Choroid plexus epithelial cell (primary cell): Measurements from ENCODE around the gene SERPINA12.

Experiments
- DNase-seq: peaks from one replicate; pipeline ENCODE4 v3.0.0-alpha.2; 2010; ENCODE audit warnings: low read depth
- H3K4me3 ChIP-seq: 2 replicates; pipeline ENCODE4 v1.5.1; 2011; ENCODE audit warnings: low read depth, mild to moderate bottlenecking, control low read depth, low read length, moderate library complexity
- CTCF ChIP-seq: conservative IDR thresholded peaks from 2 replicates; pipeline ENCODE4 v1.5.1; 2011; ENCODE audit warnings: low read depth, mild to moderate bottlenecking, control low read depth, inconsistent platforms, low read length, moderate library complexity

The SERPINA12 gene

GRCh38 chr14:94548131-94548998 lies 39.1 kb upstream of the SERPINA12 start:
- TF ChIP-seq CTCF, result no peak
- DNase-seq, result peak; percentile 27
- H3K4me3 ChIP-seq, result no peak overlapping the region

GRCh38 chr14:94547726-94548125 lies 38.5 kb upstream of the SERPINA12 start:
- TF ChIP-seq CTCF, result no peak
- DNase-seq, result no peak
- H3K4me3 ChIP-seq, result no peak overlapping the region

- H3K4me3 ChIP-seq, result no peak overlapping the region
- TF ChIP-seq CTCF, result no peak
Measured at GRCh38 chr14:94547151-94547680, 37.9 kb upstream of the SERPINA12 start.

GRCh38 chr14:94545131-94545841 lies 36.0 kb upstream of the SERPINA12 start:
- TF ChIP-seq CTCF, result no peak
- H3K4me3 ChIP-seq, result no peak overlapping the region
- peak; percentile 91 for DNase-seq

More at GRCh38 chr14:94547151-94547680, 37.9 kb upstream of the SERPINA12 start:
- no peak for DNase-seq

- no peak for TF ChIP-seq CTCF
- no peak overlapping the region for H3K4me3 ChIP-seq
Measured at GRCh38 chr14:94544726-94545125, 35.5 kb upstream of the SERPINA12 start.

GRCh38 chr14:94543449-94544124 lies 34.3 kb upstream of the SERPINA12 start:
- DNase-seq, result peak; percentile 44
- no peak overlapping the region for H3K4me3 ChIP-seq
- peak; percentile 26 for TF ChIP-seq CTCF

More at GRCh38 chr14:94544726-94545125, 35.5 kb upstream of the SERPINA12 start:
- DNase-seq, result no peak
